Stimulated activated CD8-positive, alpha-beta memory T cell treated with anti-CD3 and anti-CD28 coated beads, Interleukin-4, amount 100 ng/mL, for 1 hour (primary cell): ENCODE measurements around the gene ZNF580.

Experiments used
- DNase-seq, 2 donors: peaks; one replicate each; pipeline ENCODE4 v3.0.0-alpha.2; 2020; ENCODE audit warnings: low read depth in 2 of 2, low spot score in 1 of 2

Gene ZNF580

DNA sequence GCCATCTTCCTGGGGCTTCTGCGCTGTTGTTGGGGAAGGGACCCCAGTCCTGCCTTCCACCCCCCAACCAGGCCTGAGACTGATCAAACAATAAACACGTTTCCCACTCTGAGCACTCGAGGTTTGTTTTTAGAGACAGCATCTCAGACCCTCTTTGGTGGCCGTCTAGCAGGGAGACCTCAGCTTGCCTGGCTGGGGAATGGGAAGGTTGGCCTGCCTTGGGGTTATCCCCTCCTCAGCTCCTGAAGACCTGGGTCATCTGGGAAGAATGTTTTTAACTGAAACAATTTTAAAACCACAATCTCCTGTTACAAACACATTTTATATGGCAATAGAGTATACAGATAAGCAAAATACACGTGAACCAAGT is 4.7 kb downstream of the ZNF580 start:
- no peak for DNase-seq

DNA sequence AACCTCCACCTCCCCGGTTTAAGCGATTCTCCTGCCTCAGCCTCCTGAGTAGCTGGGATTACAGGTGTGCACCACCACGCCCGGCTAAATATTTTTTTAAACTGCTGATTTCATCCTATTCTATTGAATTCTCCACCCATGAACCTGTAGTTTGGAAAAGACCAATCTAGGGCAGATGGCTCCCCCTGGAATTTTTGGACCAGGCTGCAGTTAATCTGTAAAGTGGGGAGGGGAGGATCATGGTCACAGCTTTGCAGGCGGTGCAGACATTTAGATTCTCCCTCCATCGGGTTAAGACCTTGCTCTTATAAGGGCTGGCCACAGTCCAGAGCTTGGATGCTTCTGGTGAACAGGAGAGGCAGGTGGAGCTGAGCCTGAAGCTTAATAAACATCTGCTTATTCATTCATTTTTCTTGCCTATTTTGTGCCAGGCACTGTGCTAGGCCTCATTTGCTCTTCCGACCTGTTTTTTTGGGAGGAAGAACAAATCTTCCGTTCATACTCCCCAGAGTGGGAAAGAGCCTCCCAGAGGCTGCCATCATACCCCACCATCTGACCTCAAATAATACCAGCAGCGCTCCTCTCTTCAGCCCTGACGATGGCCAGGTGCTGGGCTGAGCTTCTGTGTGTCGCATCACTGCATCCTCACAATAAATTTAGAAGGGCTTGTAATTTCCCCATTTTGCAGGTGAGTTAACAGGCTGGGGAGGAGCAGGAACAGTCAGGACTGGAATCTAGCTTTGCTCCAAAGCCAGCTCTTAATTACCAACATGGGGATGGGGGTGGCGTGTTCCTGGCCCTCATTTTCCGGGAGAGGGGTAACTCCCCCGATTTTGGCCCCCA is 6.3 kb downstream of the ZNF580 start:
- DNase-seq = no peak

DNA sequence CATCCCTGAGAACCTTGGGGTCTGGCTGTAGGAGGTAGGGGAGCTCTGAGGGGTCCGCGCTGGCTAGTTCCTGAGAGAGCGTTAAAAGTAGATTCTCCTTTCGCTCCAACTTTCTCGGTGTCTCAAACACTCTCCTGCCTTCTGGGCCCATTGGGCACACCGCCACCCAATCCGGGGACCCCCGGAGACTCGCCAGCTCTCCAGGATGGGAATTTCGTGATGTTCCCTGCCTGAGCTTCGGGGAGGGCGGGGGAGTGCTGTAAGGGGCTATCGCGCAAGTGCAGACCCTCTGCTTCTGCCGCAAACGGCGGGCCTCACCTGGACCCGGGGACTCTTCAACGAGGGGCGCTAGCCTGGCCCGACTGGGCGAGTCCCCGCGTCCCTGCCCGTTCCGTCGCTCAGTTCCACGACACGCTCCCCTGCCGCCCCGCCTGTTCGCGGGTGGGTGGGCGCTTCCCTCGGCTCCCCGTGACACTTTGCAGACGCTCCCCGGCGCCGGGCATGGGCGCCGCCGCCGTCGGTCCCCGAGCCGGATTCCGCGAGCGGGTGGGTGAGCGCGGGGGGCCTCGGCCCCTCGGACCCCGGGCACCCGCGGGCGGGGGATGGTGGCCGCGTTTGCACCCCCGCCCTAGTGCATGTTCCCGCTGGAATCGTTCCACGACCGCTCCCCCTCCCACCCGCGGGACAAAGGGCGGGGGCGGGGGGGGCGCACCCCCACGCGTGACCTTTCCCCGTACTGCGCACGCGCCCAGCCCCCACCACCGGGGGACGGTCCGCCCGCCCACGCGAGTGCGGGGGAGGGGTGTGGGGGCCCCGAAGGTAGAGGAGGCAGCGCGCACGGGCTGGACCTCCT is 7.2 kb downstream of the ZNF580 start, which contains the start of gene CCDC106:
Gene CCDC106 (plus strand): TSS at position 481 of the 853 bp plus-strand sequence. CDS start 835 bp downstream, outside the sequence.
- no peak for DNase-seq

DNA sequence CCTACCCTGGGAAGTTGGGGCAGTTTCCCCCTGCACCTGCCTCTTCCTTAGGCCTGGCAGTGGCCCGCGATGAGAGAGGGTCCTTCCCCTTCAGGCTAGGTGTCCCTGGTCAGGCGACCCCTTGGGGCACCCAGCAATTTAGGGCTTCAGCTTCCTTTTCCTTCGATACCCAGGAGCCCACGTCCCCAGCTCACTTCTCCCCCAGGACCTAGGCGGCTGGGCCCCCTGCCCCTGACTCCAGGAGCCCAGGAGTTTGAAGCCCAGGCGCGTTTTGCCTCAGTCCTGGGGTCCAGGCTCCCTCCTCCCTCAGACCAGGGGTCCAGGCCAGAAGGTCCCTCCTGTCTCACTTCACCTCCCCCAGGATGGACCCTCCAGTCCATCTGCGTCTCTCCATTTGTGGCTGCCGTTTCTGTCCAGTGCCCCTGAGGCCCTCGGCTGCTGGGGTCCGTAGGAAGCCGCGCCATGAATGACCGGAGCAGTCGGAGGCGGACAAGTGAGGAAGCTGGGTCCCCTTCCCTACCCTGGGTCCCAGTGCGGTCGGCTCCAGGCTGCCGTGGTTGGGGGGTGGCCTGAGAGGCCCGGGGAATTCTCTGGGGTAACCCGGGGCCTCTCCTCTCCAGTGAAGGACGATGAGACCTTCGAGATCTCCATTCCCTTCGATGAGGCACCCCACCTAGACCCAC is 7.9 kb downstream of the ZNF580 start:
- DNase-seq = no peak

DNA sequence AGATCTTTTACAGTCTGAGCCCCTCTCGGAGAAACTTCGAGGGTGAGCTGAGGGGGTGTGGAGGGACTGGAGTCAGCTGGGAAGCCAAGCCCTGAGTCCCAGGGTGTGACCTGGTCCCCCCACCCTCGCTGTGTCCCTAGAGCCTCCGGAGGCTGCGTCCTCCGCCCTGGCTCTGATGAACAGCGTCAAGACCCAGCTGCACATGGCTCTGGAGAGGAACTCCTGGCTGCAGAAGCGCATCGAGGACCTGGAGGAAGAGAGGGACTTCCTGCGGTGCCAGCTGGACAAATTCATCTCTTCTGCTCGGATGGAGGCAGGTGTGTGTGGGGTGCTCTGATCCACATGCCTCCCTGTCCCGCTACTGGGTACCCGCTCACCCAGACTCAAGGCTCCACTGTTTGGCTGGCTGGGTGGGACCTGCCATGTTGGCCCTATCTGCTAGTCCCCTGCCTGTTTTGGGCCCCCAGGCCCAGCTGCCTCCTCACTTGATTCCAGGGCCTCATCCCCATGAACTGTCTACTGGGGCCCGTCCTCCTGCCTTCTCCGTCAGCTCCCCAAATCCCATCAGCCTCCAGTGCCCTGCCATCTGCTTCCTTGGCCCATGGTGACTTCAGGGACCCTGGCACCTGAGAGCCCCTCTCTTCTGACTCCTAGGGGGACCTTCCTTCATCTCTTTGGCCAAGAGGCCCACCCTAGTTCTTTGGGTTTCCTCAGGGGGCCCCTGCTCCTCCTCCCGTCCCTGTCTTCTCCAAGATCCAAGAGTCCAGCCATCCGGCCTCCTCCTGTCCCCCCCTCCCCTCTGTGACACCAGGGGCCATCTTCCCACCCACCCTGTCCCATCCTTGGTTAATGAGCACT is 8.7 kb downstream of the ZNF580 start:
- DNase-seq = no peak

DNA sequence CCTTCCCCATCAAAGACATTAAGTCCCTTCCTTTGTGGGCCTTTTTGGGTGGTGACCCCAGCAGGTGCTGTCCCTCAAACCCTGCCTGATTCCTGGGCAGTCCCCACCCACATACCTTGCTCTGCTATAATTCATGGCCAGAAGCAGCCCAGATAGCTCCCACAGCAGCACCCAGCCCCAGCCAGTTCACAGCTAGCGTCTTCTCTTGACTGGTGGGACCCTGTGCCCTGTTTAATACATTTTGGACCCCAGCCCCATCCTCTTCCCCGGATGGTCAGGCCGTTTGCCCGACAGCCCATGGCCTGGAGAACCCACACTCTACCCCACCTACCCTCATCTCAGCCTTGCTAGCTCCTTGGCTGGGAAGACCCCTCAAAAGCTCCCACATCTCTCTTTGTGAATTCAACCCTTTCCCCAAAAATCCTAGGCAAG is 9.3 kb downstream of the ZNF580 start:
- DNase-seq = no peak

DNA sequence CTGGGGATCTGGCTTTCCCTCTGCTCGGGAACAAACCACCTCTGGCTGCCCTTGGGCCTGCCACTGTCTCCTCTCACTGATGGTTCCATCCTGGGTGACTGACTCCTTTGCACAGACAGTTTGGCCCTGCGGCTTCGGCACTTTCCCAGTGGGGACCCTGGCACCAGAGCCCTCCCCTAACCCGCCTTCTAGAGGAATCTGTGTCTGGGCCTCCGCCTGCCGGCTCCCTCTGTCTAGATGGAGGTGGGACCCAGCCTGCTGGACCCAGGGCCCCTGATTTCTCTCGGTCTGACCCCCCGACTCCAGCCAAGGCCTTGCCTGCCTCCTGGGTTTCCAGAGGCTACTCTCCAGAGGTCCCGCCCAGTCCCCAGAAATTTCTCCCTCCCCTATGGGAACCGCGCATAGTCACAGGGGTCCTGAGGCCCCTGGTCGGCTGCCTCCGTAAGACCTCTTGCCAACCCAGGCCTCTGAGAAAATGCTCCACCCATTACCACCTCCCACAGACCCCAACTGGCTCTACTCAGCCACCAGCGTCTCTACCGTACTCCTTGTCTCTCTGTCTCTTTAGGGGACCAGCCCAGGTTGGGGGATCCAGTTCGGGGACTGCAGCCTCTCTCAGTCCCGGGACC is 9.9 kb downstream of the ZNF580 start:
- DNase-seq = no peak

DNA sequence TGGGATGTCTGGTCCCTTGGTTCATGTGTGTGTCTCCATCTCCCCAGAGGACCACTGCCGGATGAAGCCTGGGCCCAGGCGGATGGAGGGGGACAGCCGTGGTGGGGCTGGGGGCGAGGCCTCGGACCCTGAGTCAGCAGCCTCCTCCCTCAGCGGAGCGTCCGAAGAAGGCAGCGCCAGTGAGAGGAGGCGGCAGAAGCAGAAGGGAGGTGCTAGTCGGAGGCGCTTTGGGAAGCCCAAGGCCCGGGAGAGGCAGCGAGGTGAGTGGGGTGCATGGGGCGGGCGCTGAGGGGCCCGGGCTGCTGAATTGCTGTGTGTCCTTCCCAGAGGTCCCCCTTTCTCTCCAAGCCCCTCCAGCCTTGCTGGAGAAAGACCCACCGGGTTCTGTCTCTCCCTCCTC is 10.4 kb downstream of the ZNF580 start:
- DNase-seq = no peak

DNA sequence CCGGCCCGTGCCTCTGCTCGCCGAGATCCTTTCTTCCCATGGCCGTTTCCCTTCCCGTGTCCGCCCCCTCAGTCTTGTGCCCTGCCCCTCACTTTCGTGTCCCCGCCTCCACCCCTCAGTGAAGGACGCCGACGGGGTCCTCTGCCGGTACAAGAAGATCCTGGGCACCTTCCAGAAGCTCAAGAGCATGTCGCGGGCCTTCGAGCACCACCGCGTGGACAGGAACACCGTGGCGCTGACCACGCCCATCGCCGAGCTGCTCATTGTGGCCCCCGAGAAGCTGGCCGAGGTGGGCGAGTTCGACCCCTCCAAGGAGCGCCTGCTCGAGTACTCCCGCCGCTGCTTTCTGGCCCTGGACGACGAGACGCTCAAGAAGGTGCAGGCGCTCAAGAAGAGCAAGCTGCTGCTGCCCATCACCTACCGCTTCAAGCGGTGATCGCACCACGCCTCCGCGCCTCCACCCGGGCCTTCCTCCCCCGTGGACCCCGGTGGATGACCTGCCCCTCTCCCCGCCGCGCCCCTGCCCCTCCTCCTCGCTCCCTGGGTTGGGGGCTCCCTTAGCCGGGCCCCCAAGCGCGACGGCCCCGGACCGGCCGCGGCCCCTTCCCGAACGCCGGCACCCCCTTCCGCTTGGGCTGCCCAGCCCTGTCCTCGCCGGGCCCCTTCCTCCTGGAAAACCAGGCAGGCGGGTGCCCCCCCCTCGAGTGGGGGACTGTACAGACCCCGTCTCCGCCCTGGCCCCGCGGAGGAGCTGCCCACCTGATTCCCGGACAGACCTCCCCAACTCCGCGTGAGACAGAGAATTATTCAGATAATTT is 11.7 kb downstream of the ZNF580 start:
- no peak for DNase-seq

DNA sequence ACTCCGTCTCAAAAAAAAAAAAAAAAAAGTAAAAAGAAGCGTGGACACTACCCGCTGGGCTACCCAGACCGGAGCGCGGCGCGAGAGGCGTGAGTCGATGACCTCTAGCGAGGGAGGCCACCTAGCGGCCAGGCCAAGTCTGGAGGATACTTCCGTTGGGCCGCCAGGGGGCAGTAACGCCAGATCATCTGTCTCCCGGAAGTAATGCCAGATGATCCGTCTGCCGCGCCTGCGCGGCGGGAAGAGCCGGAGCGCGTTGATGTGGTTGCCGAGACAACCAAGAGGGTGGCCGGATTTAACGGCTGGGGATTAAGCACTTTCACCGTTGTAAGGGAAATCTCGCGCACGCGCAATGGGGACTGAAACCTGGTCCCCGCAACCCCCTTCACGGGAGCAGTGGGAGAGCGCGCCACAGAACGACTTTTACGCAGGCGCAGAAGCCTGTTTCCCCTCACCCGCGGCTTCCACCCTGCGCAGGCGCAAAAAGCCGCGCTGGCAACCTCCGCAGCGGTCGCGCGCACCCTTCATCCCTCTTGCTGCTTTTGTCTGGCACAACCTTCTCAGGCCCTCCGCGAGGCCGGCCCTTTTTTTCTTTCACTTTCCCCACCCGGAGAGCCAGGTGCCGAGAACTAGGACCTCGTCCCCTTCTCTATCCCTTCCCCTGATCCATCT is 13.0 kb downstream of the ZNF580 start:
- peak; percentile 99 for DNase-seq

DNA sequence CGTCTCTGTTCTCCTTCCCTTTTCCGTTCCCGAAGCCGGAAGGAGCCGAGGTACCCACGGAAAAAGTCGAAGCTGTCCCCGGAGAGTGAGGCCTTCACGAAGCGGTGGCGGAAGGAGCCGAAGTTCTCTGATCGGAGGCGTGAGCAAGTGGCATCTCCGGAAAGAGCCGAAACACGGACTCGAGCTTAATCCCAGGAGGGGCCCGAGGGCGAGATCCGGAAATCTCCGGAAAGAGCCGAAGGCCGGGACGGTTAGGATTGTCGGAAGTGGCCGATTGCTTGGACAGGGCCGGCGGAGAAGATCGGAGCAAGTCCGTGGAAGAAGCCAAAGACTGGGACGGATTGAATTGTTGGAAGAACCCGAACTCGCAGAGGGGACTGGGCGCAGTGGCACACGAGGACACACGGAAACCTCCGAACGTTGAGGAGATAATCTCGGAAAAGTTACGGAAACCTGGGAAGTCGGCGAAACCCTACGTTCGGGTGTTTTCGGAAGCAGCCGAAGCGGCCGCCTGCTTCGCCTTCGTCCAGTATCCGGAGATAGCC is 13.6 kb downstream of the ZNF580 start:
- peak; percentile 86 to 97 for DNase-seq

DNA sequence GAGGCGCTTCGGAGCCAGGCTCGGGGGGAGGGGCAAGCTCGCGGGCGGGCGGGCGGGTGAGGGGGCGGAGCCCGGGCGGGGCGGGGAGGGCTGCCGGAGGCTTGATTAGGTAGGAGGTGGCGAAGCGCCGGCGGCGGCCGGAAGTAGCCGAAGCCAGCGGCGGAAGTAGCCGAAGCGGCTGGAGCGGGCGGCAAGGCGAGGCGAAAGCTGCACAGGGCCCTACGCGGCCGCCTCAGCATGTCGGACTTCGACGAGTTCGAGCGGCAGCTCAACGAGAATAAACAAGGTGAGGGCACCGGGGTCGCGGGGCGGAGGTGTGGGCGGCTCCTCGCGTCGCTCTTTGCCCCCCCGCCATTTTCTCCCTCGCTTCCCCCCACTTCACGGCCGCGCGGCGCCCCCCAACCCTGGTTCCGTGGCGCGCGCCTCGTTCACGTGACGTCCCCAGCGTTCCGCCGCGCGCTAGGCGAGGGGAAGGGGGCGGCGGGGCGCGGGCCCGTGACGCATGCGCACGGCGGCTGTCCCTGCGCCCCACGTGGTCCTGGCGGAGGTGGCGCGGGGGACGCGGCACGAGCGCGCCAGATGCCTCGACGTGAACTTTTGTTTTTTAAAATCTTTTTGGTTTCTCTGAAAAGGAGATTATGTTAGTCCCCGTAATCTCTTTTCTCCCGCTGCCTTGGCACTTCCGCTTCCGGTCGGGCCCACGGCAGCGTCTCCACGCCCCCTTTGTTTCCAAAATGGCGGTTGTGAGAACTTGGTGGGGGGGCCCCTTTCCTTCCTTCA is 14.3 kb downstream of the ZNF580 start, which contains the start of gene U2AF2:
Gene U2AF2 (plus strand): TSS at position 168 of the 780 bp plus-strand sequence. CDS start 70 bp downstream, at position 238.
- peak; percentile 94 for DNase-seq

DNA sequence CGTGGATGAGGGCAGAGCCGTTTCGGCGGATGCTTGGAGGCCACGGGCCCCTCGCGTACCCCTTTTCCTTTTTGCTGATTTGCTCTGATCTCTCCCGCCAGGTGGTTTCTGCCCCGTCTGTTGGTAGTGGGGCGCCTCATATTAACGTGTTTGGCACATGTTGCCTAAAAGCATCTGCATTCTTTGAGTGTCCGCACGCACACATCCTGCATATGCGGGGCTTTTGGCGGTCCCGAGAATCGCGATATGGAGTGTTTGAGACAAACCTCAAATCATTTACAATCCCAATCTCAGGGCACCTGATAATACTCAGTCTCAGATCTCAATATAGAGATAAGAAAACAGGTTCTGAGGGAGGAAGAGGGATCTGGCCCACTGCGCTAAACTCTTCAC is 14.8 kb downstream of the ZNF580 start:
- no peak for DNase-seq

DNA sequence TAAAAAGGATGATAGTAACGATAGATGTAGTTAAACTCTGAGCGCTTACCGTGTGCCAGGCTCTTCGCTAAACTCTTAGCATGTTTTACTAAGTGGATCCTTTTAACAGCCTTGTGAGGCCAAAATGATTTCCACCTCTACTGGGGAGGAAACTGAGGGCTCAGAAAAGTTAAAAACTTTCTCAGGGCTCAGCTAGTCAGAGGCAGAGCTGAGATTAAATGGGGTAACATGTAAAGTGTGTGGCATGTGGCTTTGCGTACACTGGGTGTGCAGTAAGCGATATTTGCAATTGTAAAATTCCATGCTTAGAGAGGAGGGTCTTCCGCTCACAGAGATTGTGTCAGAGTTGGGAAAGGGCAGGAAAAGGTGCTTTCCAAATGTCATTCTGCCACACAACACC is 15.8 kb downstream of the ZNF580 start:
- no peak for DNase-seq

DNA sequence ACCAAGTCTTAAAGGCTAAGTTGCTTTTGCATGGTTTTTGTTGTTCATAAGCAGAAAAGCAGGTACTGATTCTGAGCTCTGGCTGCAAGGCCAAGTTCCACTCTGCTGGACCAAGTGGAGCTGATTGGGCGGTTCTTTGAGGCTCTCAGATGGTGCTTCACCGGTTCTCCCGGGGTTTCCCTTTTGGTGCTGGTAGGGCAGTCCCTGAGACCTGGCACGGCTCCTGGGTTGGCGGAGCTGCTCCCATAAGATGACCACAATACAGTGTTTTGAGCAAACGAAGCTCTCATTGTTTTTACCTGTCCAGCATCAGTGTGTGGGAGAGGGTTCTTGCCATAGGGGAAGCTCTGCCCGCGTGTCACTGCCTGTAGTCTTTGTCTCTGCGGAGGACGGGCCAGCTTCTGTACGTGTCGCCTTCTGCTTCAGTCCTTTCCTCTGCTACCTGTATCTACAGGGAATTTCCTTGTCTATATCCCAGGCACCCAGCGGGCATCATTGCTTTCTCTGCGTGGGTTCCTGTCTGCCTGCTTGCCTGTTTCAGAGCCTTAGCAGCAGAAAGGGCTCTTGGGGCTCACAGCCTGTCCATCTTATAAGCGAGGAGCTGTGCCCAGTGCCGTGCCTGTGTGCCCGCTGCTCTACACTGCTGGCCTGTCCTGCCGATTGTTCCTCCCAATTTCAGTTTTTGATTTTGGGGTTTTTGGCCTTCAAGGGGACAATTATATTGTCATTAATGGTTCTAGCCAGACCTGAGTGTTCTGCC is 16.4 kb downstream of the ZNF580 start:
- DNase-seq = no peak

DNA sequence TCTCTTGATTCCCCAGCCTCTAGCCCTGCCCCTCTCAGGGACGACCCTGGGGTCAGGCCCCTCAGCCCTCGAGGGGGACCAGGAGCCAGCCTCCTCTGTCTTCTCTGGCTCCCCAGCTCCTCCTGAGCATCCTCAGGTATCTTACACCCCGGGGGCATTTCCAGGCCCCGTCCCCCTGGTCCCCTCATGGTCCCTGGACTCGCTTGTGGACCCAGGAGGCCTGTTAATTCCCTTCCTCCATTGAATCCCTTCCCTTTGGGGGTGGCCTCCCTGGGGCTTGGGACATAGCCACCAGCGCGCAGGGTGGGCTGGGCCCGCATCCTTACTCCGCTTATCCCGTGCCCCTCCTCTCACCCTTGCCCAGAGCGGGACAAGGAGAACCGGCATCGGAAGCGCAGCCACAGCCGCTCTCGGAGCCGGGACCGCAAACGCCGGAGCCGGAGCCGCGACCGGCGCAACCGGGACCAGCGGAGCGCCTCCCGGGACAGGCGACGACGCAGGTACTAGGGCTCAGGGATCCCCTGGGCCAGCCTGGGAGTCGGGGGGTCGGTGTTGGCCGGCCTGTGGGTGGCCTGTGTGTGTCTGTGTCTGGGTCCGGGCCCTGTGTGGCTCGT is 18.2 kb downstream of the ZNF580 start:
- no peak for DNase-seq
